Neutrophil (primary cell): Measurements from ENCODE around the gene UBE2Q1.

Experiments
- H3K27ac ChIP-seq: fragments of 200-600 bp; sonication (generic); 2 replicates; pipeline ENCODE4 v1.5.1; 2016; ENCODE audit warnings: mild to moderate bottlenecking, moderate library complexity
- H3K27me3 ChIP-seq: fragments of 200-600 bp; sonication (generic); 2 replicates; pipeline ENCODE4 v1.6.0; 2016; ENCODE audit warnings: mild to moderate bottlenecking
- H3K36me3 ChIP-seq: fragments of 200-600 bp; sonication (generic); 2 replicates; pipeline ENCODE4 v1.5.1; 2017
- H3K4me1 ChIP-seq, 2 experiments: fragments of 200-600 bp in 1 of 2; sonication (generic) in 1 of 2; 1 replicate in 1 of 2; 2 replicates in 1 of 2; pipeline versions ENCODE4 v1.5.1 to v1.6.1; 2013 to 2016; ENCODE audit warnings: low read depth in 1 of 2, low read length in 1 of 2, mild to moderate bottlenecking in 1 of 2, moderate library complexity in 1 of 2; ENCODE audit not compliant: control insufficient read depth in 1 of 2, insufficient read depth in 1 of 2
- H3K4me3 ChIP-seq, 2 experiments: fragments of 200-600 bp in 1 of 2; sonication (generic) in 1 of 2; 1 replicate in 1 of 2; 2 replicates in 1 of 2; pipeline ENCODE4 v1.5.1; 2013 to 2016; ENCODE audit warnings: low read depth in 1 of 2, low read length in 1 of 2, mild to moderate bottlenecking in 1 of 2, moderate library complexity in 1 of 2
- H3K9me3 ChIP-seq: fragments of 200-600 bp; sonication (generic); 2 replicates; pipeline ENCODE4 v1.5.1; 2016
- TF ChIP-seq, protein P1 (sequence below): fragments of 200-600 bp; sonication (generic); IDR thresholded peaks from 2 replicates; pipeline ENCODE4 v1.5.1; 2016; ENCODE audit warnings: antibody characterized with exemption

The UBE2Q1 gene

DNA sequence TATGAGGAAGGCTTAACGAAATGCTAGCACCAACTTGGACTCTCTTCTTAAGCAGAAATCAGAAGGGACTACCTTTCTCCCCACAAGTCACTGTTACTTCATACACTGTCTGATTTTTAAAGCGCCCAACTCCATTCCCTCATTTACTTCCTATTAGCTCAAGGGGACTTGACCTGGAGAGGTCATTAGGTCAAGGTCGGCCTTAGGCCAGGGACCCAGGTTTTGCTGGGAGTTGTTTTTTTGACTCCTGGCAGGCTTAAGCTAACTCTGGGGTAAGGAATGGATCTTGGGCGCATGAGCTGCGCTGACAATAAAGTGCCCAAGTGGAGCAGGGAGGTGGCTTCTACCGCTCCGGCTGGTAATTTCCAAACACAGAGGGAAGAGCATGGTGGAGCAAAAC lies 32.7 kb upstream of the UBE2Q1 start:
- Histone ChIP-seq H3K9me3 (peaks cover 3% of the 10 kb centered on the region), H3K27ac (no peak overlapping the region), H3K4me1 (no peaks in the 10 kb centered on the region), H3K27me3 (no peaks in the 10 kb centered on the region), H3K36me3 (peaks cover 100% of the 10 kb centered on the region), H3K4me3 (no peak overlapping the region)
- TF ChIP-seq, protein P1, sequence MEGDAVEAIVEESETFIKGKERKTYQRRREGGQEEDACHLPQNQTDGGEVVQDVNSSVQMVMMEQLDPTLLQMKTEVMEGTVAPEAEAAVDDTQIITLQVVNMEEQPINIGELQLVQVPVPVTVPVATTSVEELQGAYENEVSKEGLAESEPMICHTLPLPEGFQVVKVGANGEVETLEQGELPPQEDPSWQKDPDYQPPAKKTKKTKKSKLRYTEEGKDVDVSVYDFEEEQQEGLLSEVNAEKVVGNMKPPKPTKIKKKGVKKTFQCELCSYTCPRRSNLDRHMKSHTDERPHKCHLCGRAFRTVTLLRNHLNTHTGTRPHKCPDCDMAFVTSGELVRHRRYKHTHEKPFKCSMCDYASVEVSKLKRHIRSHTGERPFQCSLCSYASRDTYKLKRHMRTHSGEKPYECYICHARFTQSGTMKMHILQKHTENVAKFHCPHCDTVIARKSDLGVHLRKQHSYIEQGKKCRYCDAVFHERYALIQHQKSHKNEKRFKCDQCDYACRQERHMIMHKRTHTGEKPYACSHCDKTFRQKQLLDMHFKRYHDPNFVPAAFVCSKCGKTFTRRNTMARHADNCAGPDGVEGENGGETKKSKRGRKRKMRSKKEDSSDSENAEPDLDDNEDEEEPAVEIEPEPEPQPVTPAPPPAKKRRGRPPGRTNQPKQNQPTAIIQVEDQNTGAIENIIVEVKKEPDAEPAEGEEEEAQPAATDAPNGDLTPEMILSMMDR: no peak

DNA sequence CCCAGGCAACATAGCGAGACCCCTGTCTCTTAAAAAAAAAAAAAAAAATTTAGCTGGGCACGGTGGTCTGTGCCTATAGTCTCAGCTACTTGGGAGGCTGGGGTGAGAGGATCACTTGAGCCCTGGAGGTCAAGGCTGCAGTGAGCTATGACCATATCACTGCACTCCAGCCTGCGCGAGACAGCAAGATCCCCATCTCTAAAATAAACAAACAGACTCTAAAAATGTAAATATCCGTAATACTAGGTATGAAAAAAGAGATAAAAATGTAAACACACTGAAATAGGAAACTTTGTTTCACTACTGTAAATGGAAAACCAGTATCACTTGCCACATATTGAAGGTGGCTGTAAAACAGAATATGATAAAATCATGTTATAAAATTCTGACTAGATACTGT lies 32.3 kb upstream of the UBE2Q1 start:
- TF ChIP-seq, protein P1: no peak
- peaks cover 100% of the 10 kb centered on the region for H3K36me3 ChIP-seq

DNA sequence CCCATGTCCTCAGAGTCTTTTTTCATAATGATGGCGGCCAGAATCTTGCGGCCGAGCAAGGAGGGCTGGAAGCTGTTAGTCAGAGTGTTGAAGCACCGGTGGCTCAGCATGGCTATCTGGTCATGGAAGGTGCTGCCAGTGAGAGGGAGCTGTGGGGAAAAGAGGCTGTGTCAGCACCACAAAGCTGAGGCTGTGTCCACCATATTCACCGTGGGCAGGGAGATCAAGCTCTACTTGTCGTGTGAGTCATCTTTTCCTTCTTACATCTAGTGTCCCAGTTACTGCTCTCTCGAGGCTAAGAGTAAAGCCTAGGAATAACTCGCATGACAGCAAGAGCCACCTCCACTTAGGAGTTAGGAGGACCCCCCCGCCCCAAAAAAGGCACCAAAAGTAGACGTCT lies 31.3 kb upstream of the UBE2Q1 start:
- Histone ChIP-seq H3K4me3 (no peak overlapping the region), H3K27ac (no peak overlapping the region), H3K27me3 (no peaks in the 10 kb centered on the region), H3K4me1 (no peaks in the 10 kb centered on the region), H3K9me3 (peaks cover 3% of the 10 kb centered on the region), H3K36me3 (peaks cover 100% of the 10 kb centered on the region)
- TF ChIP-seq, protein P1: no peak

More for the DNA sequence above, 32.3 kb upstream of the UBE2Q1 start:
- Histone ChIP-seq H3K27ac (no peak overlapping the region), H3K9me3 (peaks cover 3% of the 10 kb centered on the region), H3K4me3 (no peak overlapping the region), H3K4me1 (no peaks in the 10 kb centered on the region), H3K27me3 (no peaks in the 10 kb centered on the region)

DNA sequence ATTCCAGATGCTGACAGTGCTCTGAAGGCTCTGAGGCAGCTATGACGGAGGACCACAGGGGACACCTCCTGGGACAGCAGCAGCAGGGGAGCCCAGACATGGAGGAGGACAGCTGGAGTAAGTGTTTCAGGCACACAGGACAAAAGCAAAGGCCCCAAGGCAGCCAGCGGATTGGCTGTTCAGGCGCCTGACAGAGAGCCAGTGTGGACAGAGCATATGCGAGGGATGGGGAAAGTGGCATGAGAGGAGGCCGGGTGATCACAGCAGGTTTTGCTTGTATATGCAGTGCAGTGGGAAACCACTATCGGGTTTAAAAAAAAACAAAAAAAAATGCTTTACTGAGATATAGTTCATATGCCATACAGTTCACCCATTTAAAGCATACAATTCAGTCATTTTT lies 28.2 kb upstream of the UBE2Q1 start:
- no peaks in the 10 kb centered on the region for H3K27me3 ChIP-seq
- H3K4me3 ChIP-seq: no peak overlapping the region
- H3K27ac ChIP-seq: no peak overlapping the region
- H3K36me3 ChIP-seq: peaks cover 100% of the 10 kb centered on the region
- no peaks in the 10 kb centered on the region for H3K4me1 ChIP-seq
- TF ChIP-seq, protein P1: no peak
- peaks cover 3% of the 10 kb centered on the region for H3K9me3 ChIP-seq

DNA sequence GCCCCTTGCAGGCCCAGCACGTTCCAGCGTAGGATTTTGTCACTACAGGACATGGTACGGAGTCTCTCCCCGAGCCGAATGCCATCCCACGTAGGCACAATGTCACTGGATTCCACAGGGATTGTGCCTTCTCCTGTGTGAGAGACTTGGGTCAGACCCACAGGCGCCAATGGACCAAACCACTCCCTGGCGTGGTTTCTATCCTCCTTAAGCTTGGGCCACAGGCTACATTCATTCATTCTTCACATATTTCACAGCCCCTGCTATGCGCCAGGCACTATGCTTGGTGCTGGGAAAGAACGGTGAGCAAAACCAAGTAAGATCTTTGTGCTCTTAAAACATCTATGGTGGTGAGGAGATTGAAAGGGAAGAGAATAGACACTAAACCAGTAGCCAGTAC lies 27.8 kb upstream of the UBE2Q1 start:
- no peak overlapping the region for H3K27ac ChIP-seq
- peaks cover 100% of the 10 kb centered on the region for H3K36me3 ChIP-seq
- TF ChIP-seq, protein P1: no peak
- peaks cover 3% of the 10 kb centered on the region for H3K9me3 ChIP-seq
- no peaks in the 10 kb centered on the region for H3K4me1 ChIP-seq
- H3K27me3 ChIP-seq: no peaks in the 10 kb centered on the region
- no peak overlapping the region for H3K4me3 ChIP-seq
